Measurements from ENCODE around the gene TYW1B.
"Not testable (repeated sequence)": the region's sequence is repeated elsewhere in the genome, so short reads cannot be mapped to it uniquely, and the experiment has no call there.

The TYW1B gene

DNA sequence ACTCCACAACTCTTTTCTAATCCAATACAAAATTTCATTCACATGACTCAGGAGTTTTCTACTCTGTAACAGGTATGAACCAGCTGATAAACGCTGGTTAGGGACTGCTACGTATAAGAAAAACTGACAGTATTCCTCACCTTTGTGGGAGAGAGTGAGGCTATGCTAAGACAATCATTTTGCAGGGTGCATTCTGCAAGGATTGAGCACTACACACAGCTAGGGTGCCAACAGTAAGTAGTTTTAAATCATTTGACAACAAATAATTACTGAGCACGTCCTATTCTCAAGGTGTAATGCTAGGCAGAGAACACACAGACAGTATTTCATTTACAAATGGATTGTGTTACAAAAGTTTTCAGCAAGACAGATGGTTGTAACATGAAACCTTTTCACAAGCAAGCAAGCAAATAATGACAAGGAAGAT lies 206.2 kb downstream of the TYW1B start:
- DNase-seq, result not testable (repeated sequence)

DNA sequence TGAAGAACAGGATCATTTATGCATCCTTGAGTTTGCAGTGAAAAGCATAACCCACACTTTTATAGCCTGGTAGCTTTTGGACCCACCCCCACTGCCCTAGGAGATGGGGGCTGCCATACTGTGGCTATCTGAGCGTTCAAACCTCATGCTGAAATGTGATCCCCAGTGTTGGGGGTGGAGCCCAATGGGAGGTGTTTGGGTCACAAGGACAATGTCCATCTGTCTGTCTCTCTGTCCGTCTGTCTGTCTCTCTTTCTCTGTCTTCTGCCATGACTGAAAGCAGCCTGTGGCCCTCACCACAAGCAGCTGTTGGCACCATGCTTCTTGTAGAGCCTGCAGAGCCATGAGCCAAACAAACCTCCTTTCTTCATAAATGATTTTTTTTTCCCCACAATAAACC lies 207.1 kb downstream of the TYW1B start:
- not testable (repeated sequence) for DNase-seq

DNA sequence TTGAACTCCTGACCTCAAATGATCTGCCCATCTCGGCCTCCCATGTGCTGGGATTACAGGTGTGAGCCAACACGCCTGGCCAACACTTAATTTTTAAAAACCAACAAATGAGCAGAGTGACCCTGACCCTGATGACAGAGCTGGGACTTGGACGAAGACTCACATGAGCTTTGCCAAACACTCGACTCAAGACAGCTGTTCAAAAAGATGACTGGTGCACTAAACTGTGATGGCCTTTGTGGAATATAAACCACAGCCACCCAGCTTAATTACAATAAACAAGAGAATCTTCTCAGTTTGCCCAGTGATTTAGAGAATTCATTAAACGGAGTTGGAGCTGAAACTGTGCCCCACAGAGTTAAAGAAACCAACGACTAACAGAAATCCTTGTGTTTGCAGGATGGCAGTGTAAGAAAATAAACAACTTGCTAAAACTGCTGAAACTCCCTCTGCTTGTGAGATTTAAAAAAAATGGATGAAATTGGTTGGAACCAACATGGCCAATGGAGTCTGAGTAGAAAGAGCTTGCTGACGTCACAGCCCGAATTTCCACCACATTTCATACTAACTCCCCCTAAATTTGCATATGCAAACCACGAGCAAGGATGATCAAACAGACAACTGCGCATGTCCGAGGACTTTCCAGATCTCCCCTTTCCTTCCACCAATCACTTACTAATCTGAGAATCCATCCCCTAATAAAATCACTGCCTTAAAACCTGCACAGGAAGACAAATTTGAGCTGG lies 209.4 kb downstream of the TYW1B start:
- DNase-seq, result not testable (repeated sequence)

DNA sequence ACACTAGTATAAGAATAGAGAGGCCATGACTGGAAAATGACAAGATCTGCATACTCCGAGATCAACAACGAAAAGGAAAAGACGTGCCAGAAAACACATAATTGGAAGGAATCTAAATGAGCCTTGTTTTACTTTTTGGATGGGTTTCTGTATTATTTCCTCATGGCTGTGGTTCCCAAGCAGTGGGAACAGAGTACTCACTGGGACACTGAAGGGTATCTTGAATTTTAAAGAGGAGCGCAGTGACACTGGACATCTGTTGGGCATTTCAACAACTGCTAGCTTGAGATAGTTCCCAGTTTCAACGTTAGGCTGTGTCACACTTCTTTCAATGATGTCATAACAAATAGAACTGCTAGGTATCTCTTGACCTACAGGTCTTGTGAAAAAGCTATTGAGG lies 218.2 kb downstream of the TYW1B start:
- not testable (repeated sequence) for DNase-seq

DNA sequence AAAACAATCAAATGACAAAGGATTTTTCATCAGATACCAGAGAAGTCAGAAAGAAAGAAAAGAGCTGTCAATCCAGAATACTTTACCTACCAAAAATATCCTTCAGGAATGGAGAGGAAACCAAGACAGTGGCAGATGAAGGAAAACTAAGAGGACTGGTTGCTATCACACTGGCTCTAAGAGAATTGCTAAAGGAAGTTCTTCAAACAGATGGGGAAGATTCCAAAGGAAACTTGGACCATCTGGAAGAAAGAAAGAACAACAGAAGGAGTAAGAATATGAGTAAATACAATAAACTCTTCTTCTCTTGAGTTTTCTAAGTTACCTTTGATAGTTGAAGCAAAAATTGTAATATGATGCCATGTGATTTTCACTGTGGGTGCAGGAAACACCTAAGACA lies 220.0 kb downstream of the TYW1B start:
- DNase-seq, result not testable (repeated sequence)

DNA sequence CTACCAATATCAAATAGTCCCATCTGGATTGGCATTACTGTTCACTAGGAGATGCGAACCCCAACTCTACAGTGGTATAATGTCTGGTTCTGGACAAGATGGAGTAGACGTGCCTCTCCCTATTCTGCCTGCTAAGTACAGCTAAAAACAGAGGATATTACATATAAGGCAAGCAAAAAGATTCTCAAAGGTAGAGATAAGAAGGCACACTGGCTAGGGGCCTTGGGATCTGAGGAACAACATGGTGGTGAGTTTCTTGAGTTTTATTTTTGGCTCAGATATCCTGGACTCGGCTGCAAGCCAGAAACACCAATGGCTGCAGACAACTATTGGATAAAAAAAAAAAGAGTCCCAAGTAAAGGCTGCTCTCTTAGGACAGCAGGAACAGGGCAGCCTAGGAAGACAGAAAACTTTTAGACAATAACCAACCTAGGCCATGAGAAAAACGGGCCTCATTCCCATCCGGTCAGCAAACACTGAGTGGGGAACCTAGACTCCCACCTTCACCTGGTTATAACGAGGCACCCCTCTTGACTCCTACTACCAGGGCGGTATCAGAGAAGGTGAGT lies 222.1 kb downstream of the TYW1B start:
- not testable (repeated sequence) for DNase-seq

DNA sequence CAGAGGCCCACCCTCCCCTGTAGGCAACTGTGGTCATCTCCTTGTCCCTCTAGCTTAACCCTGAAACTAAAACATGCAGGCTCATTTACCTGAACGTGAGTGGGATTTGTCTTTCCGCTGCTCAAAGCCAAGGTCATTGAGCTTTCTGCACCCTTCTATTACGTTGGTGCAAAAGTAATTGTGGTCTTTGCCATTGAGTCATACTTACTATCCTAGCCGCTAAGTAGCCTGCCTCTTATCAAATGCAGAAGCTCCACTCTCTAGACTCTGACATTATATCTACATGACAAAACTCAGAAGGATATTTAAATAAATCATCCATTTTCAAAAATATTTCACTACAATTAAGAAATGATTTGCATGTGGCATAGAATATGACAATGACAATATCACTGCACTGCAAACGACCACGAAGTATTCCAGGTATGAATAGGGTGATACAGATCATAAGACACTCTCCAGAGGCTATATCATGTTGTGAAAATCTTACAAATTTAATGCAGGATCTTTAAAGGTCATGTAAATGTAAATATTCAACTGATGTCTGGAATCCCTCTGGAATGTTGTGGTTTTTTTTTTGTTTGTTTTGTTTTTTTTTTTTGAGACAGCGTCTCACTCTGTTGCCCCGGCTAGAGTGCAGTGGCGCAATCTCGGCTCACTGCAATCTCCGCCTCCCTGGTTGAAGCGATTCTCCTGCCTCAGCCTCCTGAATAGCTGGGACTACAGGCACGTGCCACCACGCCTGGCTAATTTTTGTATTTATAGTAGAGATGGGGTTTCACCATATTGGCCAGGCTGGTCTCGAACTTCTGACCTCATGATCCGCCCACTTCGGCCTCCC lies 223.0 kb downstream of the TYW1B start:
- not testable (repeated sequence) for DNase-seq

DNA sequence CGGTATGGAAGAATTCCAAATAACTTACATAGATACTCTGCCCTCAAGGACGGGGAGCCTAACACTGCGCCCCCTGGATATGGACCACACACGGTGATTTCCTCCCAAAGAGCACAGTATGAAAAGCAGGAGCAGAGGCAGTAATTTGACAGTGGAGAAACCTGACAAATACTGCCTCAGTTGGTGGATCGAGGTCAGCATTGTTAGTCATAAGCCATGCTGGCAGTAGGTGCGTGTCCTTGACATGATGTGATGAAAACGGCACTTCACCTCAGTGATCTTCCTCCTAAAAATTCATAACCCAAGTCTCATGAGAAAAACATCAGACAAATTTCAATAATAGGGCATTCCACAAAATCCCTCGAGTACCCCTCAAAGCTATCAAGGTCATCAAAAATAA lies 224.5 kb downstream of the TYW1B start:
- DNase-seq, result not testable (repeated sequence)

DNA sequence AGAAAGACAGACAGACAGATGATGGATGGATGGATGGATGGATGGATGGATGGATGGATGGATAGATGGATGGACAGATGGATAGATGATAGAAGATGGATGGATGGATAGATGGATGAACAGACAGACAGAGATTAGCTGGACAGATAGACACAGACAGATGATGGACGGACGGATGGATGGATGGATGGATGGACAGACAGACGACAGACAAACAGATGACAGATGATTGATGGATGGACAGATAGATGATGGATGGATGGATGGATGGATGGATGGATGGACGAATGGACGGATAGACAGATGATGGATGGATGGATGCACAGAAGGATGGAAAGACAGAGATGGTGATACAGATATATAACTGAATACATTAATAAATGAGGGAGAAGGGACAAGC lies 224.9 kb downstream of the TYW1B start:
- no peak for DNase-seq

DNA sequence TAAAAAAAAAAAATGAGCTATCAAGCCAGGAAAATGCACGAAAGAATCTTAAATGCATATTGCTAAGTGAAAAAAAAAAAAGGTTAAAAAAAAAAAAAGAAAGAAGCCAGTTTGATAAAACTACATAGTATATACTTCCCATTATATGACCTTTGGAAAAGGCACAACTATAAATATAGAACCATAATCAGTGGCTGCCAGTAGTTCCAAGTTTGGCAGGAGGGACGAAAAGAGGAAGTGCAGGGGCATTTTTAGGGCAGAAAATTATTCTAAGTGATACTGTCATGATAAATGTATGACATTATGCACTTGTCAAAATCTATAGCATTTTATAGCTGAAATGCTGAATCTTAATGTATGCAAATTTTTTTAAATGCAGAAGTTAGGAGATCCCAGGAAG lies 226.3 kb downstream of the TYW1B start:
- DNase-seq, result not testable (repeated sequence)

DNA sequence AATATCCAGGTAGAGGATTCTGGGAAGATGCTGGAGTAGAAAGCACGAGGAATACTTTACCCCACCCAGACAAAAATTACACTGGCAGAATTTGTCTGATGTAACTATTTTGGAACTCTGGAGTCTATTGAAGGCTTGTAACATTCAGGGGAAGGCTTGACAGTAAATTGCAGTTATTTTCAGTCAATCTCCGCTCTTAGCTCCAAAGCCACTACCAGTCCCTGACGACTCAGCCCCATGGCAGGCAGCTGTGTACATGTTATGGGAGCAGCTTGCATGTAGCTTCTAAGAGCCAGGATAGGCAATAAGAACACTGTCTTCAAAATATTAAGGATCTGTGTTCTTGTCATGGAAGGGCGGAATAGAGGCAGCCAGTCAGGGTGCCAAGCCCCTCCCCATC lies 238.0 kb downstream of the TYW1B start:
- not testable (repeated sequence) for DNase-seq

DNA sequence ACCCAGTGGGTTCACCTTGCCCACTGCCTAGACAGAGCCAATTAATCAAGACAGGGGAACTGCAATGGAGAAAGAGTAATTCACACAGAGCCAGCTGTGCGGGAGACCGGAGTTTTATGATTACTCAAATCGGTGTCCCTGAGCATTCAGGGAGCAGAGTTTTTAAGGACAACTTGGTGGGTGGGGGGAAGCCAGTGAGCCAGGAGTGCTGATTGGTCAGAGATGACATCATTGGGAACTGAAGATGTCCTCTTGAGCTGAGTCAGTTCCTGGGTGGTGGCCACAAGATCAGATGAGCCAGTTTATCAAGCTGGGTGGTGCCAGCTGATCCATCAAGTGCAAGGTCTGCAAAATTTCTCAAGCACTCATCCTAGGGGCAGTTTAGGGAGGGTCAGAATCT lies 240.7 kb downstream of the TYW1B start:
- DNase-seq, result not testable (repeated sequence)

DNA sequence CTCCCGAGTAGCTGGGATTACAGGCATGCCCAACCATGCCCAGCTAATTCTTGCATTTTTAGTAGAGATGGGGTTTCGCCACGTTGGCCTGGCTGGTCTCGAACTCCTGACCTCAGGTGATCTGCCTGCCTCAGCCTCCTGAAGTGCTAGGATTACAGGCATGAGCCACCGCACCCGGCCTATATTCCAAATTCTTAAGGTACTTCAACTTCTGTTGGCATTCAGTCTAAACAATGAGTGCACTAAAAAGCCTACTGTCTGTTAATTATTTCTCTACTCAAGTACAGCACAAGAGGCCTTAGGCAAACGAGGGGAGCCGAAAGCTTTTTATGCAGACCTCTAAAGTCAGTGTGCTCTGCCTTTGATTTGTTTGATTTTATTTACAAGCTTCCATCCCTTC lies 243.4 kb downstream of the TYW1B start:
- not testable (repeated sequence) for DNase-seq

DNA sequence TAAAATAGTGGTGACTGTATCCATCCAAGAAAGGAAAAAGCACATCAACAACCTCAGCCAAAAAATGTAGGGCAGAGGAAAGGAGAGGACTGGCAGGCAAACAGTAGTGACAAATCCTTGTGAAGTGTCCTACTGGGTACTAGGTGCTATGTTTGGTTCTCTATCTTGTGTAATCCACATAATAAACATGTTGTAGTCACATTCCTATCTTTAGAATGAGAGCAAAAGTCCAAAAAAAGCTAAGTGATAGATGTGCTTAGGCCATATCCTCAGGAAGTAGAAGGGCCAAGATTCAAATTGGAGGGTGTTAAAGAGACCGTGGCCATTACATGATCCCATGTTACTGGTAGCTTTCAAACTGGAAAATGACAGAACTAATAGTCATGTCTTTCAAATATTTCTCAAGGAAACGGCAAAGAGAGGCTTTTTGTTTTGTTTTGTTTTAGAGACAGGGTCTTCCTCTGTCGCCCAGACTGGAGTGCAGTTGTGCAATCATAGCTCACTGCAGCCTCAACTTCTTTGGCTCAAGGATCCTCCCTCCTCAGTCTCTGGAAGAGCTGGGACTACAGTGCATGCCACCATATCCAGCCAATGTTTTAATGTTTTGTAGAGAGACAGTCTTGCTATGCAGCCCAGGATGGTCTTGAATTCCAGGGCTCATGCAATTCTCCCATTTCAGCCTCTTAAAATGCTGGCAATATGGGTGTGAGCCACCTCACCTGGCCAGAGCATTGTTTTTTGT lies 244.2 kb downstream of the TYW1B start:
- DNase-seq, result not testable (repeated sequence)

DNA sequence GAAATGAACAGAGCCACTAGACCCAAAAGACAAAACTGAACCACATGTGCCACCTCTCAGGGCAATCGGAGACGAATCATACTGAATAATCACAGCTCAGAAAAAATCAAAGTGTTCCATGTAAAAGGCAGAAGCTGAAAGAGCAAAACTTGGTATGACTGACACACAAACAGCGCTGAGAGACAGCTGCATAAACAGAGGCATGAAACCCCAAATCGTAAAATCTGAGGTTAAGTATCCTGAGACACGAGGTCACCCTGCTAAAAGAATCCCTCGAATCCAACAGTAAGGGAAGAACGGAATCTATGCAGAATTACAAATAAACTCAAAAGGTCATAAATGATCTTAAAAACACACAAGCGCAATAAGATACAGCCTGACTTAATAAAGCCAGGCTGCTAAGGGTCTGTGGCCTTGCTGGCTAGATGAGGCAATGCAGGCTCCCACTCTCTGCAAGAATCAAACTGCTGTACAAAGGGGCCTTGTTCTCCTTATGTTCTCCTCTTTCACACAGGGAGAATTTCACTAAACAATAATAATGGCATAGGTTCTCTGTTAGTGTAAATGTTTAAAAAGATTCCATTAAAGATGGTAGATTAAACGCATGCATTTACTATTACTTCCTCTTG lies 247.7 kb downstream of the TYW1B start:
- not testable (repeated sequence) for DNase-seq

DNA sequence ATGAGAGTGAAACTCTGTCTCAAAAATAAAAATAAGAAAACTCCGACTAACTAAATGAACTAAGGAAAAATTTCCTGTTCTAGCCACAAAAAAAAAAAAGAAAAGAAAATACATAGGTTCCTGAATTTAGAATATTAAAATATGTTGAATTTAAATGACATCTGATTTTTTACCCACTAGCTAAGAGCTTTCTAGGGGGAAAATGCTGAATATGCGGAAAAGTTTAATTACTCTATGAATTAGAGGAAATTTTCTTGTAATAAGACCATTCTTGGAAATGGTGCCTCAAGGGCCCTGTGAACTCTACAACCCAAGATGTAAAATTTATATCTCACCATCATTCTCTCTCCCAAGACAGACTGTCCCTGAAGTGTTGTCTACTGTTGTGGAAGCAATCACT lies 250.9 kb downstream of the TYW1B start:
- no peak for DNase-seq

DNA sequence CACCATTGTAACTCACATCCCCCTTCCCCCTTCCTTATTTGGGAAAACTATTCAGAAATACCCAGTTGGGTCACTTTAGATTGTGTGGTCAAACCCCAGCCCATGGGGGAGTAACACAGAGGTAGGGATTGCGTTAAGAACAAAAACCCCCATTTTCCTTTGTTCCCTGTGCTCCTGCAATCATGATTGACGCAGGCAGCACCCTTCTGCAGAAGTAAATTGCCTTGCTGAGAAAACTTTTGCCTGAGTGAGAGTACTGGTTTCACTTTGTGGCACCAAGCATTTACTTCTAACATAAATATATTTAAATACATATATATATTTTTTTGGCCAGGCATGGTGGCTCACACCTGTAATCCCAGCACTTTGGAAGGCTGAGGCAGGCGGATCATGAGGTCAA lies 266.0 kb downstream of the TYW1B start:
- DNase-seq, result not testable (repeated sequence)

DNA sequence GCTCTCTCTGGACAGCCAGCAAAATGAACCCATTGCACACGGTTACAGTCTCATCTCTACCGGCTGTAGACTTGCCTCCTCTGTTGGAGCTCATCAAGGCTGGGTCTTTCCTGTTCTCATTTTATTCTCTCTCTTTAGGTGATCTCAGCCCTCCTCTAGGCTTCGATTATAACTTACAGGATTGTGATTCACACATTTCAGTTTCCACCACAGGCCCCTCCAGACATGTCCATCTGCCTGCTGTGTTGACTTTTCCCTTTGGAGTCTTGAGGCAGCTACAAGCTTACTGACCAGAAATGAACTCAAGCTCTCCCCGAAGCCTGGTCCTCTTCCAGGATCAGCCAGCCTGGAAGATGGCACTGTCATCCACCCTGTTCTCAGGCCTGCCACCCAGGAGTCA lies 268.5 kb downstream of the TYW1B start:
- DNase-seq, result not testable (repeated sequence)

DNA sequence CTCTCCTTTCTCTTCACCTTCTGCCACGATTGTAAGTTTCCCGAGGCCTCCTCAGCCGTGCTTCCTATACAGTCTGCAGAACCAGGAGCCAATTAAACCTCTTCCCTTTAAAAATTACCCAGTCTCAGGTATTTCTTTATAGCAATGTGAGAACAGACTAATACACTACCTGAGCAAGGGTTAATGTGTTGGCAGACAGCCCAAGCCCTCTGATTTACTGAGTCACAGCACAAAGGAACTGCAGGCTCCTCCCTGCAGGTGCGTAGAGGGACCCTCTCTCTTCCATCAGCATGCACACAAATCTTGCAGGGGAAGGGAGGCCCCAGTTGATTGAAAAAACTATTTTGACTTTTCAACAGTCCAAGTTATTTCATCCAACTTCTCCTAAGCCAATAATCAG lies 271.3 kb downstream of the TYW1B start:
- not testable (repeated sequence) for DNase-seq

DNA sequence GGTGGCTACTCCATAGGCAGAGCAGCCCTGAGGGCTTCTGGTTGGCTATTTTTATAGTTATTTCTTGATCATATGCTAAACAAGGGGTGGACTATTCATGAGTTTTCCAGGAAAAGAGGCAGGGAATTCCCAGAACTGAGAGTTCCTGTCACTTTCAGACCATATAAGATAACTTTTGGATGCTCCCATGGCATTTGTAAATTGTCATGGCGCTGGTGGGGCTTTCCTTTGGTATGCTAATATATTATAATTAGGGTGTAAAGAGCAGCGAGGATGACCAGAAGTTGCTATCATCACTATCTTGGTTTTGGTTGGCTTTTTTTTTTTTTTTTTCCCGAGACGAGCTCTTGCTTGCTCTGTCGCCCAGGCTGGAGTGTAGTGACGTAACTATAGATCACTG lies 272.8 kb downstream of the TYW1B start:
- not testable (repeated sequence) for DNase-seq

DNA sequence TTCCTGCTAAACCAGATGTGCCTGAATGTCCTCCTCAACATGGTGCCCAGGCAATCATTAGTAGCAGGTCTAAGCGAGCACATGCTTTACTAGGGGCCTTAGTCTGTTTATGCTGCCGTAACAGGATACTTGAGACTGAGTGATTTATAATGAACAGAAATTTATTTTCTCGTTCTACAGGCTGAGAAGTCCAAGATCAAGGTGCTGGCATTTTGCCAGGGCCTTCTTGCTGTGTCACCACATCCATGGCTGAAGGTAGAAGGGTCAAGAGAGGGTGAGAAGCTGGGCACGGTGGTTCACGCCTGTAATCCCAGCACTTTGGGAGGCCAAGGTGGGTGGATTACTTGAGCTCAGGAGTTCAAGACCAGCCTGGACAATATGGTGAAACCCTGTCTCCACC lies 273.6 kb downstream of the TYW1B start:
- not testable (repeated sequence) for DNase-seq

DNA sequence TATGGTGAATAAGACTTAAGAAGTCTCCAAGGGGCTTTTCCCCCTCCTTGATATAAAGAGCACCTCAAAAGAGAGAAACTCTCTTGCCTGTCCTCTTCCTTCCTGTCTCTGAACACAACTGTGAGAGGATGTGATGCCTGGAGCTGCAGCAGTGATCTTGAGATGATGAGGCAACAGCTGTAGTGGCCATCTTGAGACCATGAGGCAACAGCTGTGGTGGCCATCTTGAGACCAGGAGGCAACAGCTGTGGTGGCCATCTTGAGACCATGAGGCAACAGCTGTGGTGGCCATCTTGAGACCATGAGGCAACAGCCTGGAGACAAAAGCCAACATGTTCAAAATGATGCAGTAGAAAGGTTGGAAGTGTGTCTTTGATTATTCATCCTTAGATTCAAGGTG lies 277.5 kb downstream of the TYW1B start:
- not testable (repeated sequence) for DNase-seq

All from NCI-H1048 (cell line).